Activated CD8-positive, alpha-beta memory T cell treated with anti-CD3 and anti-CD28 coated beads, Interleukin-2, amount 10 ng/mL, durations not matched to agents 7 days and 5 days (primary cell): Measurements from ENCODE around the gene C9orf50. TPM values are rescaled to one million over a fixed set of nuclear protein-coding genes. Genes with fewer than 3 reads are reported as not detected.

Experiments
- total RNA-seq, 2 experiments: library from RNA; stranded (reverse); gene quantifications; one replicate each; pipeline ENCODE4 v1.2.3, GENCODE V29; 2021

C9orf50 gene
- total RNA-seq, 2 experiments from 2014 or later = not detected

Other genes with a start within 250 kb of the C9orf50 start
- 10 to 100 TPM; 37.2 to 46.2 TPM for gene NTMT1, start 5.1 kb upstream of the C9orf50 start, total RNA-seq
- 10 to 100 TPM; 25.0 to 26.4 TPM for gene ASB6, start 21.1 kb upstream of the C9orf50 start, total RNA-seq
- gene PRRX2, start 44.5 kb upstream of the C9orf50 start, total RNA-seq = under 1 TPM in 1 of 2 experiments, not detected in 1; 0.28 TPM
- not detected for gene PTGES, start 131.9 kb upstream of the C9orf50 start, total RNA-seq
- 10 to 100 TPM; 30.1 to 31.5 TPM for gene TOR1B, start 182.1 kb upstream of the C9orf50 start, total RNA-seq
- gene TOR1A, start 203.0 kb upstream of the C9orf50 start, total RNA-seq = 10 to 100 TPM; 56.1 to 69.6 TPM
- 10 to 100 TPM; 77.7 to 90.2 TPM for gene C9orf78, start 214.2 kb upstream of the C9orf50 start, total RNA-seq
- gene USP20, start 214.4 kb upstream of the C9orf50 start, total RNA-seq = 100 to 1,000 TPM; 114 to 155 TPM